C4-2B (cell line): ENCODE results near the gene HTR3A.

Experiments
- CTCF ChIP-seq: fragments of 450-650 bp; conservative IDR thresholded peaks from 2 replicates; pipeline ENCODE4 v1.5.1; 2017; ENCODE audit warnings: mild to moderate bottlenecking
- ZFX ChIP-seq: fragments of 450-650 bp; IDR thresholded peaks from 2 replicates; pipeline ENCODE4 v1.6.1; 2017

- TF ChIP-seq ZFX = no peak
- TF ChIP-seq CTCF = no peak
Observed at GRCh38 chr11:114008331-114008730, 33.4 kb downstream of the HTR3A start.
